ENCODE measurements around the gene POLR2C.

GRCh38 chr16:57502048-57502775, 39.7 kb downstream of the POLR2C start:
- TF ChIP-seq CTCF (conservative IDR thresholded peaks at IDR 0.05; ENCODE audit: low read length) (no peak), EZH2phosphoT487 (IDR thresholded peaks at IDR 0.05; ENCODE audit: borderline replicate concordance) (no peak)

All from Loucy (cell line).